Measurements from ENCODE around the gene PGLYRP2.

Gene PGLYRP2

DNA sequence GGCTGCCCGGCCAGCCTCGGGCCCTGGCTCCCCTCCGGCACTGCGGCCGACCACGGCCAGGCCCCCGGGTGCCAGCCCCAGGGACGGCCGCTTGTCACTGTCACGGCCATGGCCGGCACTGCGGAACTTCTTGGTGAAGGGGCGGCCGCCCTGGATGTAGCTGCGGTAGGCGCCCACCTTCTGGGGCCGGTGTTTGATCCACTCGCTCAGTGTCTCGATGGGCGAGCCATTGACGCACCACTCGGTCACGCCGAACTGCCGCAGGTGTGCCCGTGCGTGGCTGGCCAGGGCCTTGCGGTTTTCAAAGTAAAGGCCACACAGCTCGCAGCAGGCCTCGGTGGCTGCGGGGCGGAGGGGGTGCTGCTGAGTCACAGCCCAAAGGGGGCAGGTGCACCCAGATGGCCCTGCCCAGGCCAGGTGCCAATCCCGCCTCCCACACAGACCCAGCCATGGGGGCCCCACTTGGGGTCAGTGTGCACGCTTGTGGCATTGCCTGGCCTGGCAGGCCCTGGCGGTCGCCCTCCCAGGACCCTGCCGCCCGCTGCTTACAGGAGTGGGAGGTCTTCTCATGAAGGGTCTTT lies 54.5 kb downstream of the PGLYRP2 start:
- no peak for DNase-seq (ENCODE audit: low spot score)

DNA sequence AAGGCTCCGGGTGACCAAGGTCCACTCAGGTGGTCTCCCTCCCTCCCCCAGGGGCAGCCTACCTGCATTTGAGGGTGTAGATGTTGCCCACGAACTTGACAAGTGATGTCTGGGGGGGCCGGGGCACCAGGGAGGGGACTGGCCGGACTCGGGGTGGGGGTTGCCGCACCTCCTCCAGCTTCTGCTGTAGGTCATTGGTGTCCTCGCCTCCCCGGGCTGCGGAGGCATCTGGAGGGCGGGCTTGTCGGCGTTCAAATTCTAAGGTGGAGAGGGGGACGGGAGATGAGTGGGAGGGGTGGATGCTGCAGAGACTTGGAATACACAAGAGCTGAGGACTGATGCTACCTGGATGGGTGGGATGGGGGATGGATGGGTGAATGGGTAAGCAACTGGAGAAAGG lies 55.2 kb downstream of the PGLYRP2 start:
- DNase-seq (ENCODE audit: low spot score) = no peak

DNA sequence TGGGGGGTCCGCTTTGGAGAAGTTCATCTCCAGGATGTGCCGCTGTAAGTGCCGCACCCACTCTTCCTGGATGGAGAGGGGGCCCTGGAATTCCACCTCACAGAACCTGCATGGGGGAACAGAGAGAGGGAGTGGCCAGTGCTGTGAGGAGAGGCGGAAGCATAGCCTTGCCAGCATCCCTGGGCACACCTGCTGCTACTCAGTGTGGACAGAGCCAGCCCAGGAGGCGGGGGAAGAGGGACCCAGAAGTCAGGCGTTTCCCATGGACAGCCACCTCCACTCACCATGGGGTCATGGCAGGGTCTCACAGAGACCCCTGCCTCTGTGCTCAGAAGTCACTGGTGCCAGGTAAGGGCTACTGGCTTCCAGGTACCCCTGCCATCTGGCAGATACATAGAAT lies 56.2 kb downstream of the PGLYRP2 start:
- no peak for DNase-seq (ENCODE audit: low spot score)

DNA sequence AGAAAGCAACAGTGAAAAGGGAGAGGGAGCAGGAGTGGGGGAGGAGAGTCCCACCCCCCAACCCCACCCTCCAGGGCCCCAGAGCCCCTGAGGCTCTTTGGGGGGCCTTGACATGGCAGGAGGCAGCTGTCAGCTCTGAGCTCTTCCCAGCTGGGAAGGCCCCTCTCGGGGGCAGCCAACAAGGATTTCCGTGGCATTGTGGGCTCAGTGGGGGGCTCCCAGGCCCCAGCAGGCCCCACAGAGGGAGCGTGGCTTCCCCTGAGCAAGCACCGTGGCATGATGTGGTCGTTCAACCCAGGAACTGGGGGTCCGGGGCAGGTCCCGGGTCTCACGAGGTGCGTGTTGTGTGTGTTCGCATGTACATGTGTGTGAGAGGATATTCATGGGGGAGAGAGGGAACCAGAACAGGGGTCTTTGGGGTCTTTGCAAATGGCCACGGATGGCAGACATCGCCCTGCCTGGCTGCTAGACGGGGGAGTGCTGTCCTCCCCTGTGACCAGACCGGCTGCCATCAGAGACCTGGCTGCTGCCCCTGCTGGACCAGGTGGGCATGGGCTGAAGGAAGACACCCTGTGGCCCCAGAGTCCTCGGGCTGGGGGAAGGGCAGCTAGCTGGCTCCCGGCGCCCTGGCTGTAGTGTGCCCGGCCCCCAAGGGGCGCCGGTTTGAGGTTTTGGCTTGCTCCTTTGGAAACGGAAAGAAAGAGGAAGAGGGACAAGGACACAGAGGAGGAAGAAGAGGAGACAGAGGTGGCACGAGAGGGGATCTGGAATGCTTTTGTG lies 56.8 kb downstream of the PGLYRP2 start:
- no peak for DNase-seq (ENCODE audit: low spot score)

DNA sequence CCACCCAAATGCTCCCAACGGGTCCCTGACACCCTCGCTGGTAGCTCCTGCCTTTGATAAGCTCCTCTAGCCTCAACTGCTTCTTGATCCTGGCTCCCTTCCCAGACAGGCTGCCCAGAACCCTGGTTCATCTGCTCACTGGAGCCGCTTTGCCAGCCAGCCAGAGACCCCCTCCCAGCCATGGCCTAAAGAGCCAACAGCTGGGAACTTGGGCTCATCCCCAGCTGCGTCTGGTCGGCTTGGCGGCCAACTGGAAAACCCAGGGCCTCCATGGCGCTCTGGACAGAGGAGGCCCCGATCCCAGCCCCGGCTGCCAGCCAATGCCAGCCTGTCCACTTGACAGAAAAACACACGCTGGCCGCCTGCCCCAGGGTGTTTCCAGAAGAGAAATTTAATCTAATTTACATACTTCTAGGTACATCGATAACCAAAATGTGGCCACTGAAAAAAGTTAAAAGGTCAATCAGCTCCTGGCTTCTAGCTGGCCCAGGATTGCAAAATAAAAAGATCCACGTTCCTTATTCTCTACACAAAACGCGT lies 57.5 kb downstream of the PGLYRP2 start:
- no peak for DNase-seq (ENCODE audit: low spot score)

DNA sequence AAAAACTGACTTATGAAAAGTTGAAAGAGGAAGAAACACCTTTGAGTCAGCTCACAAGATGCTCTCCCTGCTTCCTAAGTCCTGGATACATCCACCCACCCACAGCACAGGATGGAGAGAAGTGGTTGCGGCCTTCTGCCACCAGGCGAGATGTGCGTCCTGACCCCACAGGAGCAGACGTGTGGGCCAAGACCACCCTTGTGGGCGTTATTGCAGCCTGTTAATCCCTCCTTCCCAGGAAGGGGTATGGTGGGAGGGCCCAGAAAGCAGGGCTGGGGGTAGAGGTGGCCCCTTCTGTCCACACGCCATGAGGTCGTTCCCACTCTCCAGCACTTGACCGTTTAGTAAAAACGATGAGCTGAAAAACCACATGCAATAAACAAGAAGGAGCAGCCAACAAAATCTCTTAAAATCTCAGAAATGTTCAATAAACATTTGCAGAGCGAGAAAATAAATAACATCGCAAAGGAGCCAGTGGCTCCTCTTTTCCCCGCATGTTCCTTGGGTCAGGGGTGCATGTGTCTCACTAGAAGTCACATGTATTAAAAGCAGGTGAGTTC lies 58.1 kb downstream of the PGLYRP2 start:
- no peak for DNase-seq (ENCODE audit: low spot score)

DNA sequence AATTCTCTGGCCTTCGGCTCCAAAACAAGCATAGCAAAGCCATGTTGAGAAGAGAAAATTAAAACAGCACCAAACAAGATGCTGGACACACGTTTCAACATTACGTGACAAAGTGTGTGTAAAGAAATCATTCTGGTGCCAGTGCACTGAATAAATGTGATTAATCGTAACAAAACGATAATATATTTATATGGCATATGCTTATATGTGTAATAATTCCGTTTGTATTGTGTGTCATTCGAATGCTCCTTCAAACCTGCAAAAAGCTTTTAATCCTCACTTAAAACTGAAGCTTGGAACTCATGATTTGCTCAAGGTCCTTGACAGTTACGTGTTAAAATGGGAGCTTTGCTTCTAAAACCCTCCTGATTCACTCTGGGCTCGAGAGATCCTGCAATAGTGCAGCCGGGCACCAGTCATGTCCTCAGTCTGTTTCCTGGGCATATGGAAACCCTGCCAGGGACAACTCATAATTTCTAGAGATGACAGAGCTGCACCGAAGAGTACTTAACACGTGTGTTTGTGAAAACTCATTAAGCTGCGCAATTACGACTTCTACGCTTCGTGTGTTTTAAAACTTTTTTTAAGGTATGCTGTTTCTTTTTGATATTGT lies 59.8 kb downstream of the PGLYRP2 start:
- DNase-seq (ENCODE audit: low spot score) = no peak
